AML-193 (cell line): ENCODE data around the gene ITIH4.

Experiments used
- DNase-seq, 2 experiments: peaks; one replicate each; lab custom pipeline; 2025; lab: John Stamatoyannopoulos, UW

Gene ITIH4

DNA sequence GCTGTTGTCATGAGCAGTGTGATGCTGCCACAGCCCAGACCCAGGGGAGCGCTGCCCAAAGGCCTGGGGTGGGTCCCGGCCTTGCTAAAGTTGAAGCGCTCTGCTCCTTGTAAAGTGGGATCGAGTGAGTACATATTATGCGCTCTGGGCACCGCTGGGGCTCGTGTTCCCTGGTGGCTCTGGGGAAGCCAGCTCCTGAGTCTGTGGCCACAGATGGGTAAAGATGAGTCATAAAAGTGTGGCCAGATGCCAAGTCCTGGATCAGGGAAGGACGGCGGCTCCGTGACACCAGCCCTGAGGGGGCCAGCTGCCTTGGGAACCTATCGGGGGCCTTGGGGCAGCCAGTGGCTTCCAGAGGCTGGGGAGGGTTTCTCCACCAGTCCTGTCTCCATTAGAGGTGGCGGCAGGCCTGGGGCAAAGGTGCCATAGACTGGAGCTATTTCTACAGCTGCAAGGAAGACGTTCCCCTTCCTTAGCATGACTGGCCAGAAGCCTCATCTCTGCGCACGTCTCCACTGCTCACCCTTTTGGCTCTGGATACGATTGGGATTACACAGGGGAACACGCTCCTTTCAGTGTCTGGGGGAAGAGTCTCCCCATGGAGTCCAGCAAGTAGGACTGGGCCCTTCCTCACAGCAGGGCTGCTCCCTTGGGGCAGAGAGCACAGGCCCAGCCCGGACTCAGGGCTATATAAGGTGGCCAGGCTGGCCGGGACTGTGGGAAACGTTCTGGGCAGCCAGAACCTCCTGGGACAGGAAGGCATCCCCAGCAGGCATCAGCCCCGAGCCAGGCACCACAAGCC is 1.2 kb upstream of the ITIH4 start:
- no peak for DNase-seq

DNA sequence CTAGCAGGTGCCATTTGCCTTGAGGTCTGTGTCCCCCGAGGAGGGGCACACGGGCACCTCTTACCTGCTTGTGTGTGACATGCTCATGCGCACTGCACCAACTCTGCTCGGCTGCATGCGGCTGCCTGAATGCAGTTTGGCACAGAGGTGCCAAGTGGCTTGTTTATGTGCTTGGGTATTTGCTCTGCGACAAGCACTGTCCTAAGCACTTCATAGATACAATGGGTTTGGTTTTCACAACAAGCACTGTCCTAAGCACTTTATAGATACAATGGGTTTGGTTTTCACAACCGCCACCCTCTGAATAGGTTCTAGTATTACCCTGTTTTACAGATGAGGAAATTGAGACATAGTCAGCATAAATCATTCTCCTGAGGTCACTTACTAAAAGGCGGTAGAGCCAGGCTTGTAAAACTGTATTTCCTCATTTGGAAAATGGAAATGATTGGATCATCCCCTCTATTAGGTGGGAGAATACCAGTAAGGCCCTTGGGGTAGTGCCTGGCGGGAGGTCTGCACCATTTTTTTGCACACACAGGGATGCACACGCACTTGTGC is 487 bp downstream of the ITIH4 start:
- no peak for DNase-seq

DNA sequence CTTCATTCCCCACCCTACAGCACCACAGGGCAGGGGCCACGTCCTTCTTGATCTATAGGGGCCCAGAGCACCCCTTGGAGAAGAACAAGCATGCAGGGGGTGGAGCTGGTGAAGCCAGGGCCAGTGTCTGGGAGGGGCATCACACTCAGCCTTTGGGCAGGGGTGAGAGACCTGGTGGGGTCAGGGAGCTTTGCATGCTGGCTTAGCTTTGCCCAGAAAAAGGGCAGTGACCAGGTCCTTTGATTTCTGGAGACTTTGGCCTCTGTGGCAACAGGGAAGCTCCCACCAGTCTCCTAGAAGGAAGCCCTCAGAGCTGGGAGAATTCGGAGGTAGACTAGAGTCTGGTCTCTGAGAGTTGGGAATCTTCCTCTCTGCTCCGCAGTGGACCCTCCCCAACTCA is 990 bp downstream of the ITIH4 start:
- no peak for DNase-seq

DNA sequence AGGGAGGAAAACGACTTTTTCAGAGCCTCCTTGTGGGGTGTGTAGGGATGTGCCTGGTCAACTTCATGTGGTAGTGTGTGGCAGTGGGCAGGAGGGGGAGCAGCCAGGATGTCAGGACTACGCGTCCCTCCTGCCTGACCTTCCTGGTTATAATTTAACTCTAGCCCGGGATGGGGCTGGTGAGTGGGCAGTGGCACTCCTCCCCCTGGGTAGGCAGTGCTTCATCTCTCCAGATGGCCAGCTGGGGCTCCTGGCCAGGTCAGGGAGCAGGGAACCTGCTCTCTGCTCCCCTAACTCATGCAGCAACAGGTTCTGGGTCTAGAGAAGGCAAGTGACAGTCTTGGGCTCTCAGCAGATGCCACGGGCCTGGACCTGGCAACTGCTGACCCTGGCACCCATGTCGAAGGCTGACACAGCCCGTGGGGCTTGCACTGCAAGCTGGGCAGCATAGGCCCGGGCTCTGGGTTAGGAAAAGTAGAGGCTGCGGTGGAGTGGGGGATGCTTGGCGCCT is 2.6 kb downstream of the ITIH4 start:
- no peak for DNase-seq

DNA sequence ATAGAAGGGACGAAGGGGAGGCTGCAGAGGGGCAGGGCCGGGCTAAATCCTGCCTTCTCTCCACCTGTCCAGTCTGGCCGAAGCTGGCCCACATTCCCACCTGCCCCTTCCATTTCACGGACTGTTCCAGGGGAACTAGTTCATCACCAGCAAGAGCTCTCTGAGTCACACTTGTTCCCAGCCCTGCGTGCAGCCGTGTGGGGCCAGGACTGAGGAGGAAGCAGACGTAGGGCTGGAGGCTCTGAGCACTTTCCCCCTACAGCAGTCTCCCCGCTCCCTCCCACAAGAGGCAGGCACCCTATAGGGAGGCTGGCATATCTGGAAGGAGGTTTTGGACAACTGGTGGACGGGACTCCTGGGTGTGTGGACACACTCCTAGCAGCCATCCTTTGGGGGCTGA is 3.0 kb downstream of the ITIH4 start:
- no peak for DNase-seq

DNA sequence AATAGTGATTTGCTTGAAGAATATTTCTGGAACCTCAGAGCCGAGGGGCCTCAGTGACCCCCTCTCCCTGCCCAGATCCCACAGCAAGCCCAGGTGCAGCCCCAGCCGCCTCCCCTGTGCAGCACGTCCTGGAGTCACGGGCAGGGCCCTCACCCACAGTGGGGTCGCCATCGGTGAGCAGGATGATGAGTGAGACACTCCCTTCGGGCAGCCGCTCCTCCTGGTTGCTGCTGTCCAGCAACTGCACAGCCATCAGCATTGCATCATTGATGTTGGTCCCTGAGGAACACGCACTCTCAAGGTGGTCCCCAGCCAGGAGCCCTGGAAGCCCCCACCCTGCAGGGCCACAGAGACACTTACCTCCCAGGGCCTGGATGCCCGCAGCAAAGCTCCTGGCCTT is 6.4 kb downstream of the ITIH4 start:
- no peak for DNase-seq

DNA sequence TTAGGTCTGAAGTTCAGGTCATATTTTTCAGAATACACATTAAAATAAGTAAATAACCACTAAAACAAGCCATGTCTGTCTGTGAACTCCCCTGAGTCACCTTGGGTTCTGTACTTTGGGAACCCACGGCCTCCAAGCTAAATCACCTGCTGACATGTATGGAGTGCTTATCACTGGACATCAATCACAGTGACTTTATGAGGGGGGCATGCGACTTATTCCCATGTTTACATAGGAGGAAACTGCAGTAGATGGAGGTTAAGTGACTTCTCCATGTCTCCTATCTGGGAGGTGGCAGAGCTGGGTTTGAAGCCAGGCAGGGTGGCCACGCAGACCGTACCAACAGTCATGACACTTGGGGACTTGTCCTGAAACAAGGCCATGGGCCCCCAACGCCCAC is 8.1 kb downstream of the ITIH4 start:
- no peak for DNase-seq

DNA sequence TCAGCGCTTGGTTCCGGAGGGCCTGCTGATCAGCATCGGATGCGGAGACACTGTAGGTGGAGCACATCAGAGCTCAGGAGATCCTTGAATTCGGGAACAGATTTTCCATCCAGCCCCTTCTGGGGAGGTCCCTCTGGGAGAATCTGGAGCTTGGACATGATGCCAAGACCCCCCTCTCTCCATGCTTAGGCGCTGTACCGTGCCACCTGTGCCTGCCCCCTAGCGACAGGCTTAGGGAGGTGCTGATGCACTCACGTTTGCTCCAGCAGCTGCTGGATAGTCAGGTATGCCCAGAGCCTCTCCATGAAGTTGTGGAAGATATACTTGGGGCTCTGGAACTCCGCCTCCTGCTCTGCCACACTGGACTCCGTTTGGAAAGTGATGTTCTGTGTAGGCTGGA is 9.7 kb downstream of the ITIH4 start:
- DNase-seq, result no peak

DNA sequence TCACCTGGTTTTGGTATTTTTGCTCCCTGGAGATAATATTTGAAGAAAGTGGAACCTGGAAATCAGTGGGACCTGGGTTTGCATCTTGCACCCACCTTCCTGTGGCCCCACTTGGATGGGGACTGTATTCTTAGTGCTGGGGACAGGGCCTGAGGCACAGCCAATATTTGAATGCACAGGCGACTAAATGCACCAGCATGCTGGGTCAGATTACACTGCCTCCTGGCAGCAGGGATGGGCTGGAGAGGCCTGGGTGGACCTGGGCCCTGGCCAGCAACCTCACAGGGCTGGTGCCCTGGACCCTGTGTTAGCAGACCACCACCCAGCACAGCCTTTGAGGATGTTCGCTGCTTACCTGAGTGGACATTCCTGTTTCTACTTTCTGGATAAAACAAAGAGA is 10.5 kb downstream of the ITIH4 start:
- no peak for DNase-seq

DNA sequence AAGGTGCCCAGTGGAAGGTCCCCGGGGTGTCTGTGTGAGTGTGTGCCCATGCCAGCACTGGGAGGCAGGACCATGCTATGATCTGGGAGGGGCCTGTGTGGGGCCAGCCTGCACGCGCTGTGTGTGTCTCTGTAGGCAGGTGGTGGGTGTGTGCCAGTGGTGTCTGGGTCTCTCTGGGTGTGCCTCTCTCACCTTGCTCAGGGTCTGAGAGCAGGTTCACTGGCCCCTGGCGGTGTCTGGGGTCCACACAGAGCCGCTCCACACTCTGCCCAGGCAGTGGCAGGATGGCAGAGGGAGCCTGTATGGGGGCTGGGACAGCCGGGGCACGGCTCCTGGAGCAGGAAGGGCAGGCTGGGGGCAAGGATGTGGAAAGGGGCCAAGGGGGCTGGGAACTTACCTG is 12.6 kb downstream of the ITIH4 start:
- DNase-seq, result no peak

DNA sequence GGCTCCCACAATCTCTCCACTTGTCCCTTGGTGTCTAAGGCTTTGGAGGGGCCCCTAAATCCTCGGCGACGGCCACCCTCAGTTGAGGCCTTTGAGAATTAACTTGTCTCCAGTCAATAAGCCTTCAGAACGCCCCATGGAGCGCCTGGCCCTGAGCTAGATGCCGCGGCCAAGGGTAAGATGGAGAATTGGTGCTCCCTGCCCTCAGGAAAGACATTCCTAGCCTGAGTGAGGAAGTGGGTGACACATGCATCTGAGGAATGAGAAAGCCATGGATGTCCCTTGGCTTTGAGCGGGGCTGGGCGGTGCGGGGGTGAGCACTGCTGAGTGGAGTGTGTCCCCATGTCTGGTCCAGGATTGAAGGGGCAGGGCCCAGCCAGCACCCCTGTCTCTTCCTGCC is 13.3 kb downstream of the ITIH4 start:
- DNase-seq, result no peak

DNA sequence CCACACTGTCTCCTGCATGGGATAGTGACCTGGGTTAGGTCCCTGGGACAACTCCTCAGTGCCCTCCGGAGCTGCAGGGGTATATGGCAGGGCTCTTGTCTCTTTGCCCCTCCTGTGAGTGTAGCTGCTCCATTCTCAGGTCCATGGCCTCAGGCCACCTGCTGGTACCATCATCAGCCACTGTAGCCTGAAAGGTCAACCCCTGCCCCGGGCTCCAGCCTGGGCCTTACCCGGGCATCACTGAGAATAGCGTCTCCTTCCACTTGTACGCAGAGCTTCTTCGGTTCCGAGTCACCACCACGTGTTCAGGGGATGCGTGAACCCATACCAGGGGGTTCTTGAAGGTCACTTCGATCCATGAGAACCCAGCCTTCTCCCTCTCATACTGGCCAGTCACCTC is 13.8 kb downstream of the ITIH4 start:
- no peak for DNase-seq

DNA sequence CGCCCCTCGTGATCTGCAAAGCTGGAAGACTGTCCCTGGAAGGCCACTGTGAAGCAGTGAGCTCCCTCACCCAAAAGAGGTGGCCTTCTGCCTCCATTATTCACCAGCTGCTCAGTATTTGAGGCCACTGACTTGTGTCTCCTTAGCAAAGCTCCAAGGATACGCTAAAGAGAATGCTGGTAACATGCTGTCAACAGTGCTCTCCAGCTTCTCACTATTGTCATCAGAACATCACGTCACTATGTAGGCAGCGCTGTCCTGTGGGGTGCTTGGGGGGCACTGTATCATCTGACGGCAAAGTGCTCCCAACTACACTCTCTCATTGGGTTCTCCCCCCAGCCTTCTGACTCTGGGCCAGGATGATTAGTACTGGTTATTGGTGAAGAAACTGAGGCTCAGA is 14.3 kb downstream of the ITIH4 start:
- DNase-seq, result no peak

DNA sequence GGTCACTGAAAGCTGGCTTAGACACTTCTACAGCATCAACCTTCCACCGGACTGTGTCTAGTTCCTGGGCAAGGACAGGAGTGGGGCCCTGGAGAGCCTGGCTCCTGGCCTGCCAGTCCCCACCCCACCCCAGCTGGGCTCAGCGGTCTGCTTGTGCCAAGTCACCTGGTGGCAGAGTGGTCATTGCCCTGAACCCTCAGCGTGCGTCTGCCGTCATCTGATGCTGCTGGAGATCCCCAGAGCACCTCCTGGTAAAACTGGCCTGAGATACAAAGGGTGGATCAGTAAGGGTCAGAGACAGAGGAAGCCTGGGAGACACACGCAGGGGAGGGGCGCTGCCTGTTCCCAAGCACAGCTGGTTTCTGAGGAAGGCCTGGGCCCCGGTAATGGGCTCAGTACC is 16.7 kb downstream of the ITIH4 start:
- DNase-seq, result no peak

DNA sequence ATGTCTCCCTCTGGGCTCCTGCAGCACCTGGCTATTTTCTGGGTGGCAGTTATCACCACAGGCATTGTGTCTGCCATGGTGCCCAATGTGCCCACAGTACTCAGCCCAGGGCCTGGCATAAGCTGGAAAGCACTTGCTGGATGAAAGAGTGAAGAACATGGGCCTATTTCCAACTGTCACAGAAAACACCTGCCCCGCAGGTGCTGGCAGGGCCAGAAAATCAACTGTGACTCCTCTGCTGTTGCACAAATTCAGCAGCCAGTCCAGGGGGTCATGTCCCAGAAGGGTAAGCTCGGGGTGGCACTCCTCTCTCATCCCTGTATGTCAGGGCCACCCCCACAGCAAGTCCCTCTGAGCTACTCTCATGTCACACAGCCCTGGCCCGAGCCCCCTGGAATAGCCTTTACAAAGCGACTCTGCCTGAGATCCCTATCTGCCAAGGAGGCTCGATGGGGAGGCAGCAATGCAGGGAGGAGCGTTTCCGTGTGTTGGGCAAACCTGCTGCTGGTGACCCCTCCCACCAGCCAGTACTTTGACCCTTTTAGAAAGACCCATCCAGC is 18.9 kb downstream of the ITIH4 start:
- DNase-seq, result no peak

DNA sequence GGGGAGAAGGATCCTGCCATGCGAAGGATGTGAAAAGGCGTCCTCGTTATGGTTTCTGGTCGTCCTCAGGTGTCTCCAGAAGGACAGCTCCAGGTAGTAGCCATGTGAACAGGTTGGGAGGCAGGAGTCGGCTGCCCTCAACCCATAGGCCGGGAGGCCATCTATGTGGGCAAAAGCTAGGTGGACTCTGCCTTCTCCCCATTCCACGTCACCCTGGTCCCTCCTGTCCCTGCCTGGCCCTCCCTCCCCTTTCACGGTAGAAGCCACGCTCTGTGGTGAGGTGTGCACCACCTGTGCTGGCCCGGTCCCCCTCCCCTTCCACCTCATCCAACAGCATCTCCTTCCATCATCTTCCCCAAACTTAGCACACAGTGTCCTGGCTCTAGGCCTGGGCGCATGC is 19.5 kb downstream of the ITIH4 start:
- DNase-seq, result no peak

DNA sequence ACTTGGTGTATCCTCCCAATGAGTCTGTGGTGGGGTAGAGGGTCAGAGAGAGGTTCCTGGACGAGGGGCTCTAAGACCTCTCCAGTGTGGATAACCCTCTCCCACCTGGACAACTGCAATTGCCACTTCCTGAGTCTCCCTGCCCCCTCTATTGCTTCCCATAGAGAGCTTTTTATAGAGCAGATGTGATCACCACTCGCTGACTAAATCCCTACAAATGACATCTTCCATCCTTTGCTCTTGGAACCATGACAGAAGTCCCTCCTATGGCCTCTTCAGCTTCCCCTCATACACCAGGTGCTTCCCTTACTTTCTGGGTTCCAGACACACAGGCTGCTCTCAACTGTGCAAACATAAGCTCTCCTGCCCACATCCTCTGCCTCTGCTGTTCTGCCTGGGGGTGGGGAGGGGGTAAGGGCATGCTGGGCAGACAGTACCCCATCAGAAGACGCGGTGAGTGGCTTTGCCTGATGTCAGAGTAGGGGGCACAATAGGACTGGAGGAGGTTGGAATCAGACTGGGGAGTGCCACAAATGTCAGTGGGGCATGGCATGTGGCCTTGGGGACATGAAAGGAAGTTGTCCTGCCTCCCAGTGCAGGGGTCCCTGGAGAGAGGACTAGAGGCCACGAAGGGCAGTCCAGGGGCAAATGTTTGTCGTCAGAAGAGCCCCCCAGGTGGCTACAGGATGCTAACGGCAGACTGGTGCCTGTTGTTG is 20.7 kb downstream of the ITIH4 start:
- DNase-seq, result no peak

DNA sequence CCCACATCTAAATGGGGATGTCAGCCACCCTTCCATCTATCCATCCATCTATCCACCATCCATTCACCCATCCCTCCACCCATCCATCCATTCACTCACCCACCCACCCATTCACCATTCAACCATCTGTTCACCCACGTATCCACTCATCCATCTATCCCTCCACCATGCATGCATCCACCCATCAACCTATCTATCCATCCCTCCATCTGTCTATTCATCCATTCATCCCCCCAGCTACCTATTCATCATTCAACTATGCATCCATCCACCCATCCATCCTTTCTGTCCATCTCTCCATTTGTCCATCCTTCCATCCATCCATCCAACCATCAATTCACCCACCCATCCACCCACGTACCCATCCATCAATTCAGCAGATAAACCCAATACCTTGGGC is 21.3 kb downstream of the ITIH4 start:
- no peak for DNase-seq

DNA sequence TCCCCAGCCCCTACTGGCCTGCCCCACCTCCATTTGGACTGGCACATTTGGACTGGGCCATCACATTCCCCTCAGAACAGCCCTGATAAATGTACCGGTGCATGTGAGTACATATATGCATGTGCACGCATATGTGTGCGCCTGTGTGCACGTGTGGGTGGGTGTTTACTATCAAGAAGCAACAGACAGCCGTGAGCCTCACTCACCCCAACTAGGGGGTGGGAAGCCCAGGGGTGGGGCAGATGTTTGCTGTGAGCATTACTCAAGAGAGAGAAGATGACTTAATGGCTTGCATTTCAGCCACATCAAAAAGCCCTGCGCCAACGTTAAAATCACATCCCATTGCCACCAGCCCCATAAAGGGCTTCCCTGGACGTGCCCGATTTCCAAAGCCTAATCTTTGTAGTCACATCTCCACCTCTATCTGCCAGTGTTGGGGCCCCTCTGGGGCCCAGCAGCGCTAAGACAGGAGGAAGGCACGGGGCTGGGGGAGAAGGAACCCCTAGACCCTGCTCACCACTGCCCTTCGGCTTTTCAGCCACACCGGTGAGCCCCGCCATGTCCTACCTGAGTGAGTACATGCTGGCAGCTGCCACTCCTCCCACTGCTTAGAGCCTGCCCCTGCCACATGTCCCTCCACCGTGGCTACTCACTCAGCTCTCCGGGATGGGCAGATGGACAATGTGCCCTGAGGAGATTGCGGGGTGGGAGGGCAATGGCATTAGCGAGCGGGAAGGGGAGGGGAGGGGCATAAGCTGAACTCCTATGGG is 25.0 kb downstream of the ITIH4 start:
- DNase-seq, result no peak

DNA sequence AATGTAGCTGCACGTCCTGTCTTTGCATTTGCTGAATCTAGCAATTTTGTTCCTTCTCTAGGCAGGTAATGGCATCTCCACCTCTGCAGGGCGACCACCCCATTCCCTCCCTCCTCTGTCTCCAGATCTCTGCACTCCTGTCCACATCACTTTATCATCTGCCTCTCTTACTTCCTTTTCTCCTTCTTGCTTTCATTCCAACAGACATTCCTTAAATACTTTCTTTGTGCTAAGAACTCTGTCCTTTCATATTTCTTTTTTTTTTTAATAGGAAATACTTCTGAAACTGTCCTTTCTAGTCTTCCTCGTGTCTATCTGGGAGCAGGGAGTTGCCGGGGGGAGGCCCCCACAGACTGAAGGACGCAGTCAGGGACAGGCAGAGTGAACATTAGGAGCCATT is 28.6 kb downstream of the ITIH4 start:
- no peak for DNase-seq

DNA sequence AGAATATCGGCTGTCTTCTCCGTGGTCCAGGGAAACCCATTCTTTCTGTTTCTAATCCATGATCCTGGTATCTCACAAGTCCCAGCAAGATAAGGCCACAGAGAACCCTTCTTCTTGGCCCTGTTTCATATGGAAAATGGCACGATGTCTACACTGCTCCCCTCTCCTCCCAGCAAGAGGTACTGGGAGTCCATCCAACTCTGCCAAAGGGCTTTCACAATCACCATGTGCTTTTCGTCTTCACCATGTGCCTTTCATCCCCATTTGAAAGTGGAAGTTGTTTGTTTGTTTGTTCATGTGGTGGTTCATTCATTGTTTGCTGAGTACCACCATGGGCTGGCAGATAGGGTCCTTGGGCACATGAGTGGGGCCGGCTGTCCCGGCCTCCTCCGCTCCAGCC is 30.4 kb downstream of the ITIH4 start:
- no peak for DNase-seq

DNA sequence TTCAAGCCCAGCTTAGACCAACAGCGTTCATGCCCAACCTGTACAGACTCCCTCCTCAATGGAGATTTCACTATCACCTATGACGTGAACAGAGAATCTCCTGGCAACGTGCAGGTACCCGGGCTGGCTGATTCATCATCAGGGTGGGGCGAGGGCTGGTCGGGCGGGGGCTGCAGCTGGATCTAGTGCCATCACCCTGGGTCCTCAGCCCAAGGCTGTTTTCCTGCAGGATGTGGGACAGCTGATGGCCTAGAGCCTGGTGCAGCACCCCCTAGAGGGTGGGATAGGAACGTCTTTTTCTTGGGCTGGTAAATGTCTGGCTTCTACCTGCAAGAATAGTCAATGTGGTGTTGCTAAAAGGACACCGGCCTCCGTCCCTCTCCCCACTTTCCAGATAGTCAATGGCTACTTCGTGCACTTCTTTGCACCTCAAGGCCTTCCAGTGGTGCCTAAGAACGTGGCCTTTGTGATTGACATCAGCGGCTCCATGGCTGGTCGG is 31.4 kb downstream of the ITIH4 start:
- DNase-seq, result peak; percentile 13 to 54
